ENCODE results near the gene MIPEP.

Gene MIPEP

DNA sequence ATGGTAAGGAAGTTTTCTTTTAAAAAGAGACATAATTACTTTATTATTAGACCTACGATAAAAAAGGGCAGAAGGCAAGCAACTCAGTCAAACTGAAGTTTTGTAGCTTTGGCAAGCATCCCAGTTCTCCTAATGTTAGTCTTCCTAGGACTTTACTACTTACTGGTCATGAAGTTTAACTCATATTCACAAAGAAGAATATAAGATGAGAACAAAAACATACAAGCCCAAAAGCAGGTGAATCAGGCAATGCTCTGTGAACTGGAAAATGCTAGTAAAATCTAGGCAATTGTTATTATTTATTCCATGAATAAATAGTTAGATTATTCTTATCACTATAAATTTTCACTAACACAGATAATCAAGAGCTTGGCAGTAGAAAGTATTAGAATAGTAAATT is 85.0 kb downstream of the MIPEP start:
- H3K27me3 ChIP-seq (ENCODE audit: insufficient read depth, poor library complexity, severe bottlenecking): no peaks in the 10 kb centered on the region
- H3K4me3 ChIP-seq (replicated peaks; ENCODE audit: insufficient read depth, low read length): no peak overlapping the region
- DNase-seq (ENCODE audit: low read depth in 1 of 2, low spot score in 1 of 2): no peak
- H3K27ac ChIP-seq (replicated peaks): no peak overlapping the region
- no peak for TF ChIP-seq POLR2AphosphoS5 (IDR thresholded peaks at IDR 0.05; ENCODE audit: low read depth)
- TF ChIP-seq SPI1 (IDR thresholded peaks at IDR 0.05; ENCODE audit: borderline replicate concordance, low read depth): no peak
- TF ChIP-seq, protein P1, sequence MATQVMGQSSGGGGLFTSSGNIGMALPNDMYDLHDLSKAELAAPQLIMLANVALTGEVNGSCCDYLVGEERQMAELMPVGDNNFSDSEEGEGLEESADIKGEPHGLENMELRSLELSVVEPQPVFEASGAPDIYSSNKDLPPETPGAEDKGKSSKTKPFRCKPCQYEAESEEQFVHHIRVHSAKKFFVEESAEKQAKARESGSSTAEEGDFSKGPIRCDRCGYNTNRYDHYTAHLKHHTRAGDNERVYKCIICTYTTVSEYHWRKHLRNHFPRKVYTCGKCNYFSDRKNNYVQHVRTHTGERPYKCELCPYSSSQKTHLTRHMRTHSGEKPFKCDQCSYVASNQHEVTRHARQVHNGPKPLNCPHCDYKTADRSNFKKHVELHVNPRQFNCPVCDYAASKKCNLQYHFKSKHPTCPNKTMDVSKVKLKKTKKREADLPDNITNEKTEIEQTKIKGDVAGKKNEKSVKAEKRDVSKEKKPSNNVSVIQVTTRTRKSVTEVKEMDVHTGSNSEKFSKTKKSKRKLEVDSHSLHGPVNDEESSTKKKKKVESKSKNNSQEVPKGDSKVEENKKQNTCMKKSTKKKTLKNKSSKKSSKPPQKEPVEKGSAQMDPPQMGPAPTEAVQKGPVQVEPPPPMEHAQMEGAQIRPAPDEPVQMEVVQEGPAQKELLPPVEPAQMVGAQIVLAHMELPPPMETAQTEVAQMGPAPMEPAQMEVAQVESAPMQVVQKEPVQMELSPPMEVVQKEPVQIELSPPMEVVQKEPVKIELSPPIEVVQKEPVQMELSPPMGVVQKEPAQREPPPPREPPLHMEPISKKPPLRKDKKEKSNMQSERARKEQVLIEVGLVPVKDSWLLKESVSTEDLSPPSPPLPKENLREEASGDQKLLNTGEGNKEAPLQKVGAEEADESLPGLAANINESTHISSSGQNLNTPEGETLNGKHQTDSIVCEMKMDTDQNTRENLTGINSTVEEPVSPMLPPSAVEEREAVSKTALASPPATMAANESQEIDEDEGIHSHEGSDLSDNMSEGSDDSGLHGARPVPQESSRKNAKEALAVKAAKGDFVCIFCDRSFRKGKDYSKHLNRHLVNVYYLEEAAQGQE (IDR thresholded peaks at IDR 0.05; ENCODE audit: insufficient replicate concordance, low read depth): no peak
- no peak for TF ChIP-seq GABPA (IDR thresholded peaks at IDR 0.05; ENCODE audit: low read depth)
- TF ChIP-seq, protein P2, sequence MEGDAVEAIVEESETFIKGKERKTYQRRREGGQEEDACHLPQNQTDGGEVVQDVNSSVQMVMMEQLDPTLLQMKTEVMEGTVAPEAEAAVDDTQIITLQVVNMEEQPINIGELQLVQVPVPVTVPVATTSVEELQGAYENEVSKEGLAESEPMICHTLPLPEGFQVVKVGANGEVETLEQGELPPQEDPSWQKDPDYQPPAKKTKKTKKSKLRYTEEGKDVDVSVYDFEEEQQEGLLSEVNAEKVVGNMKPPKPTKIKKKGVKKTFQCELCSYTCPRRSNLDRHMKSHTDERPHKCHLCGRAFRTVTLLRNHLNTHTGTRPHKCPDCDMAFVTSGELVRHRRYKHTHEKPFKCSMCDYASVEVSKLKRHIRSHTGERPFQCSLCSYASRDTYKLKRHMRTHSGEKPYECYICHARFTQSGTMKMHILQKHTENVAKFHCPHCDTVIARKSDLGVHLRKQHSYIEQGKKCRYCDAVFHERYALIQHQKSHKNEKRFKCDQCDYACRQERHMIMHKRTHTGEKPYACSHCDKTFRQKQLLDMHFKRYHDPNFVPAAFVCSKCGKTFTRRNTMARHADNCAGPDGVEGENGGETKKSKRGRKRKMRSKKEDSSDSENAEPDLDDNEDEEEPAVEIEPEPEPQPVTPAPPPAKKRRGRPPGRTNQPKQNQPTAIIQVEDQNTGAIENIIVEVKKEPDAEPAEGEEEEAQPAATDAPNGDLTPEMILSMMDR (IDR thresholded peaks at IDR 0.05; ENCODE audit: insufficient read depth, low read length): no peak

DNA sequence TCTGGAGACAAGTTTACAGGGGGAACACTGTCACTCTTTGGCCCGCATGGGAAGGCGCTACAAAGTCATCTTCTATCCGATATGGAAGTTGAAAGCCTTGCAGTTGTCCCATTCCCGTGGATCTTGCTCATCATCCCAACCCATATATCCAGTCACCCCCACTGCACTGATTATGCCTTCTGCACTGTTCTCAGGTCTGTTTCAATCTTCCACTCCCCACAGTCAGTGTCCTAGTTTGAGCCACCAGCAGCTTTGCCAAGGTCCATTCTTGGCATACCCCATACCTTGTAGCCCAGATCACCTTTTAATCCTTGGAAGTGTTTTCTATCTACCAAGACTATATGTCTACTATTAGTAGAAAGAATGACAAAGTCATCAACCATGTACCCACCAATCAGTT is 88.1 kb downstream of the MIPEP start:
- no peak overlapping the region for H3K27ac ChIP-seq (replicated peaks)
- no peaks in the 10 kb centered on the region for H3K27me3 ChIP-seq (ENCODE audit: insufficient read depth, poor library complexity, severe bottlenecking)
- H3K4me3 ChIP-seq (replicated peaks; ENCODE audit: insufficient read depth, low read length): no peak overlapping the region
- no peak for DNase-seq (ENCODE audit: low read depth in 1 of 2, low spot score in 1 of 2)
- no peak for TF ChIP-seq SPI1 (IDR thresholded peaks at IDR 0.05; ENCODE audit: borderline replicate concordance, low read depth)
- TF ChIP-seq POLR2AphosphoS5 (IDR thresholded peaks at IDR 0.05; ENCODE audit: low read depth): no peak
- TF ChIP-seq, protein P2 (IDR thresholded peaks at IDR 0.05; ENCODE audit: insufficient read depth, low read length): no peak
- TF ChIP-seq, protein P1 (IDR thresholded peaks at IDR 0.05; ENCODE audit: insufficient replicate concordance, low read depth): no peak
- no peak for TF ChIP-seq GABPA (IDR thresholded peaks at IDR 0.05; ENCODE audit: low read depth)

DNA sequence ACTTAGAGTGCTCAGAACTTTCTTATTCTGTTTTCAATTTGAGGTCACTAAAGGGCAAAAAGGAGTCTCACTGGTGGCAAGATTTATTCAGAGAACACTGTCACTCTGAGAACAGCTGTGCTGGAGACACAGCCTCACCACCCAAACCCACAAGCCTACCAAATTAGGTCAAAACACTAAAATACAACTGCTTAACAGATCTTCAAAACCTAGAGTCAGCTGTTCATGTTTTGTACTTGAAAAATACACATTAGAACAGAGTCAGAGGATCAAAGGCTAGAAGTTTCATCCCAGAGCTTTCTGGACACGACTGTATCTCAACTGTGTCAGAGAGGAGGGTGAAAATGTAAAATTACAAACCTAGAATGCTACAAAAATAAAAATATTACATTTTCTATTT is 89.3 kb downstream of the MIPEP start:
- TF ChIP-seq POLR2AphosphoS5 (IDR thresholded peaks at IDR 0.05; ENCODE audit: low read depth): no peak
- TF ChIP-seq, protein P1 (IDR thresholded peaks at IDR 0.05; ENCODE audit: insufficient replicate concordance, low read depth): no peak
- DNase-seq (ENCODE audit: low read depth in 1 of 2, low spot score in 1 of 2): no peak
- Histone ChIP-seq H3K4me3 (replicated peaks; ENCODE audit: insufficient read depth, low read length) (no peak overlapping the region), H3K27me3 (ENCODE audit: insufficient read depth, poor library complexity, severe bottlenecking) (no peaks in the 10 kb centered on the region), H3K27ac (replicated peaks) (no peak overlapping the region)

Data from HL-60 (cell line).